Smooth muscle cell (in vitro differentiated cells): ENCODE measurements around the gene PUS1. TPM values are rescaled to one million over a fixed set of nuclear protein-coding genes. Genes with fewer than 3 reads are reported as not detected.

ENCODE experiments used
- DNase-seq: peaks from one replicate; lab custom pipeline; 2025; ENCODE audit not compliant: unreplicated experiment; lab: John Stamatoyannopoulos, UW
- H2AFZ ChIP-seq: fragments of 200-600 bp; sonication (generic); 2 replicates; pipeline ENCODE4 v1.6.0; 2016; ENCODE audit warnings: antibody characterized with exemption, low read depth, mild to moderate bottlenecking
- H3F3A ChIP-seq: fragments of 200-600 bp; sonication (generic); 2 replicates; pipeline ENCODE4 v1.6.0; 2017; ENCODE audit warnings: antibody characterized with exemption, low read depth
- H3K27ac ChIP-seq: fragments of 200-600 bp; sonication (generic); 2 replicates; pipeline ENCODE4 v1.5.1; 2016; ENCODE audit warnings: low read depth, mild to moderate bottlenecking
- H3K27me3 ChIP-seq: fragments of 200-600 bp; sonication (generic); 2 replicates; pipeline ENCODE4 v1.6.1; 2016; ENCODE audit warnings: low read depth, mild to moderate bottlenecking
- H3K36me3 ChIP-seq: fragments of 200-600 bp; sonication (generic); 2 replicates; pipeline ENCODE4 v1.5.1; 2016; ENCODE audit warnings: low read depth
- H3K4me1 ChIP-seq: fragments of 200-600 bp; sonication (generic); 2 replicates; pipeline ENCODE4 v1.5.1; 2016; ENCODE audit warnings: low read depth
- H3K4me2 ChIP-seq: fragments of 200-600 bp; sonication (generic); 2 replicates; pipeline ENCODE4 v1.6.0; 2016; ENCODE audit warnings: mild to moderate bottlenecking
- H3K4me3 ChIP-seq: fragments of 200-600 bp; sonication (generic); 2 replicates; pipeline ENCODE4 v1.5.1; 2016; ENCODE audit warnings: mild to moderate bottlenecking
- H3K79me2 ChIP-seq: fragments of 200-600 bp; sonication (generic); 2 replicates; pipeline ENCODE4 v1.6.0; 2016; ENCODE audit warnings: low read depth, mild to moderate bottlenecking
- H3K9ac ChIP-seq: fragments of 200-600 bp; sonication (generic); 2 replicates; pipeline ENCODE4 v1.6.0; 2016; ENCODE audit warnings: low read depth
- H3K9me3 ChIP-seq: fragments of 200-600 bp; sonication (generic); replicated peaks from 2 replicates; pipeline ENCODE4 v1.5.1; 2016; ENCODE audit warnings: low read depth
- H4K20me1 ChIP-seq: fragments of 200-600 bp; sonication (generic); 2 replicates; pipeline ENCODE4 v1.6.0; 2016; ENCODE audit warnings: low read depth
- WGBS: methylation state at CpG from one replicate; pipeline ENCODE4 v1.1.7; 2016; ENCODE audit warnings: low lambda C conversion rate; 5-methylcytosine and 5-hydroxymethylcytosine counted together
- polyA plus RNA-seq: library from polyadenylated mRNA; unstranded; fragments of >200 nt; fragmentation: Nextera tagmentation; extraction: Ambion mirVana; gene quantifications from 2 replicates; pipeline ENCODE4 v1.2.1, GENCODE V29; 2016
- total RNA-seq: library from RNA; depleted of rRNA; stranded (reverse); fragments of >200 nt; gene quantifications from 2 replicates; pipeline ENCODE4 v1.2.3, GENCODE V29; 2014
- TF ChIP-seq, protein P1 (sequence below): fragments of 200-600 bp; sonication (generic); IDR thresholded peaks from 2 replicates; pipeline ENCODE4 v1.5.1; 2017; ENCODE audit warnings: borderline replicate concordance, mild to moderate bottlenecking, antibody characterized with exemption; ENCODE audit not compliant: insufficient read depth, poor library complexity, severe bottlenecking

Gene PUS1
- total and polyA plus RNA-seq, 2 experiments from 2014 or later = 6.6 to 22.2 TPM

DNA sequence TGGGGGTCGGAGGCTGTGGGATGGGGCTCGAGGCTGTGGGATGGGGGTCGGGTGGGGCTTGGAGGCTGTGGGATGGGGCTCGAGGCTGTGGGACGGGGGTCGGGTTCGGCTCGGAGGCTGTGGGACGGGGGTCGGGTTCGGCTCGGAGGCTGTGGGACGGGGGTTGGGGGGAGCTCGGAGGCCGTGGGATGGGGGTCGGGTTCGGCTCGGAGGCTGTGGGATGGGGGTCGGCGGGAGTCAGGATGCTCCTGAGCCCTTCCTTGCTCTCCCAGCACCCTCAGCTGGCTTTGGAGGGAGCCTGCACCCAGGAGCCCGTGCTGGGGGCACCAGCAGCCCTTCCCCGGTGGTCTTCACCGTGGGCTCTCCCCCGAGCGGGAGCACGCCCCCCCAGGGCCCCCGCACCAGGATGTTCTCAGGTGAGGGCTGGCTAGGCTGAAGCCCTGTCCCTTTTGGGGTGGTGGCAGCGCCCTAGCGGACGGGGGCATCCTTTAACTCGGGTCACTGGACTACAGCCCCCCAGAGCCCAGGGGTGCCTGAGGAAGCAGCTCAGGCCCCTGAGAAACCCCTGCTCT, 11.9 kb upstream of the PUS1 start:
- no peak overlapping the region for H3K9ac ChIP-seq
- no peak overlapping the region for H3K27ac ChIP-seq
- H3K4me2 ChIP-seq = no peak overlapping the region
- H3K9me3 ChIP-seq = no peaks in the 10 kb centered on the region
- 86% methylated on average over 26 of the region's 31 CpGs for WGBS
- no peaks in the 10 kb centered on the region for H3K79me2 ChIP-seq
- TF ChIP-seq, protein P1, sequence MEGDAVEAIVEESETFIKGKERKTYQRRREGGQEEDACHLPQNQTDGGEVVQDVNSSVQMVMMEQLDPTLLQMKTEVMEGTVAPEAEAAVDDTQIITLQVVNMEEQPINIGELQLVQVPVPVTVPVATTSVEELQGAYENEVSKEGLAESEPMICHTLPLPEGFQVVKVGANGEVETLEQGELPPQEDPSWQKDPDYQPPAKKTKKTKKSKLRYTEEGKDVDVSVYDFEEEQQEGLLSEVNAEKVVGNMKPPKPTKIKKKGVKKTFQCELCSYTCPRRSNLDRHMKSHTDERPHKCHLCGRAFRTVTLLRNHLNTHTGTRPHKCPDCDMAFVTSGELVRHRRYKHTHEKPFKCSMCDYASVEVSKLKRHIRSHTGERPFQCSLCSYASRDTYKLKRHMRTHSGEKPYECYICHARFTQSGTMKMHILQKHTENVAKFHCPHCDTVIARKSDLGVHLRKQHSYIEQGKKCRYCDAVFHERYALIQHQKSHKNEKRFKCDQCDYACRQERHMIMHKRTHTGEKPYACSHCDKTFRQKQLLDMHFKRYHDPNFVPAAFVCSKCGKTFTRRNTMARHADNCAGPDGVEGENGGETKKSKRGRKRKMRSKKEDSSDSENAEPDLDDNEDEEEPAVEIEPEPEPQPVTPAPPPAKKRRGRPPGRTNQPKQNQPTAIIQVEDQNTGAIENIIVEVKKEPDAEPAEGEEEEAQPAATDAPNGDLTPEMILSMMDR = no peak
- no peak overlapping the region for H3K4me3 ChIP-seq
- peaks cover 2% of the 10 kb centered on the region for H4K20me1 ChIP-seq
- H3K36me3 ChIP-seq = no peaks in the 10 kb centered on the region
- H3K27me3 ChIP-seq = no peaks in the 10 kb centered on the region
- peak; percentile 24 for DNase-seq
- no peaks in the 10 kb centered on the region for H3F3A ChIP-seq
- no peaks in the 10 kb centered on the region for H3K4me1 ChIP-seq
- H2AFZ ChIP-seq = no peak overlapping the region

DNA sequence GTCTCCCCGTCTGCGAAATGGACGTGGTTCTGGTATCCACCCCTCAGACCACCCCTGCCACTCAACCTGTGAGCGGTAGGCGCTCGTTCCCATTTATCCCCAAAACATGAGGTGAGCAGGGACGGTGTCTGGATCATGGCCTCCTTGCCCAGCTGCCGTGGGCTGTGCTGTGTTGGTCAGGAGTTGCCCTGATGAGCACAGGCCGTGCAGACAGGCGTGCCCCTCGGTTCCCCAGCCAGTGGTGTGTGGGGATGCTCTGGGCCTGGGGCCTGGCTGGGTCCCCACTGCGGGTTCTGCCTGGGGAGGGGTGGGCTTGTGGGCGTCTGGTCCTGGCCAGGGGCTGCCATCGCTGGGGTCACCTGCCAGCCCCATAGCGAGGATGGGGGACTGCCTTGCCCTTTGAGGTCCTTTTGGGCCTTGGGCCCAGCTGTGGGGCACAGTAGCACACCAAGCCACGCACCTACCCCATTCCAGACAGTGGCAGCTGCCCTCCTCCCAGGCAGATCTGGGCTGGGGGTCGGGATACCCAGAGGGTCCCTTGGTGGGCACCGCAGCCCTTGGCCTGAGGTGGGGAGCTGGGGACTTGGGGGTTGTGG, 11.3 kb upstream of the PUS1 start:
- H3K9me3 ChIP-seq = no peaks in the 10 kb centered on the region
- no peaks in the 10 kb centered on the region for H3K79me2 ChIP-seq
- H3F3A ChIP-seq = no peaks in the 10 kb centered on the region
- H4K20me1 ChIP-seq = no peaks in the 10 kb centered on the region
- no peaks in the 10 kb centered on the region for H3K4me1 ChIP-seq
- H3K27ac ChIP-seq = no peak overlapping the region
- H3K4me3 ChIP-seq = no peak overlapping the region
- H2AFZ ChIP-seq = no peak overlapping the region
- H3K4me2 ChIP-seq = no peak overlapping the region
- no peak for DNase-seq
- TF ChIP-seq, protein P1 = no peak
- WGBS = 95% methylated on average over 16 of the region's 18 CpGs
- no peaks in the 10 kb centered on the region for H3K27me3 ChIP-seq
- no peaks in the 10 kb centered on the region for H3K36me3 ChIP-seq
- H3K9ac ChIP-seq = no peak overlapping the region

DNA sequence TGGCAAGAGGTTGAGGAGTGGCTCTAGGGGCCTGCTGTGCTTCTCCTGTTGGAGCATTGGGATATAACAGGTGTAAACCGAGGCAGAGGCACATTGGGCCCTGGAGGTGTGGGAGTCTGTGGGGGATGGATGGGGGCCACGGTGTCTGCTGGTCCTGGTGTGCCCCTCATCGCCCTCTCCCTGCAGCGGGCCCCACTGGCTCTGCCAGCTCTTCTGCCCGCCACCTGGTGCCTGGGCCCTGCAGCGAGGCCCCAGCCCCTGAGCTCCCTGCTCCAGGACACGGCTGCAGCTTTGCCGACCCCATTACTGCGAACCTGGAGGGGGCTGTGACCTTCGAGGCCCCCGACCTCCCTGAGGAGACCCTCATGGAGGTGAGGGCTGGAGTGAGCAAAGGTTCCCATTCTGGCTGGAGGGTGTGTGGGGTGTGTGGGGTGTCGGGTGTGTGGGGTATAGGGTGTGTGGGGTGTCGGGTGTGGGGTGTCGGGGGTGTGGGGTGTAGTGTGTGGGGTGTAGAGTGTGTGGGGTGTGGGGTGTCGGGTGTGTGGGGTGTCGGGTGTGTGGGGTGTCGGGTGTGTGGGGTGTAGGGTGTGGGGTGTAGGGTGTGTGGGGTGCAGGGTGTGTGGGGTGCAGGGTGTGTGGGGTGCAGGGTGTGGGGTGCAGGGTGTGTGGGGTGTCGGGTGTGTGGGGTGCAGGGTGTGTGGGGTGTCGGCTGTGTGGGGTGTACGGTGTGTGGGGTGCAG, 10.6 kb upstream of the PUS1 start:
- no peaks in the 10 kb centered on the region for H4K20me1 ChIP-seq
- H2AFZ ChIP-seq = no peak overlapping the region
- WGBS = 90% methylated on average over 13 of the region's 20 CpGs
- H3F3A ChIP-seq = no peaks in the 10 kb centered on the region
- TF ChIP-seq, protein P1 = no peak
- H3K9ac ChIP-seq = no peak overlapping the region
- no peaks in the 10 kb centered on the region for H3K4me1 ChIP-seq
- H3K27ac ChIP-seq = no peak overlapping the region
- no peak overlapping the region for H3K4me3 ChIP-seq
- H3K27me3 ChIP-seq = no peaks in the 10 kb centered on the region
- DNase-seq = no peak
- no peak overlapping the region for H3K4me2 ChIP-seq
- no peaks in the 10 kb centered on the region for H3K9me3 ChIP-seq
- H3K36me3 ChIP-seq = no peaks in the 10 kb centered on the region
- no peaks in the 10 kb centered on the region for H3K79me2 ChIP-seq
